NCI-H748 treated with DMSO at 0.1 percent for 48 hours (cell line): Measurements from ENCODE around the gene PCCA.
"Not testable (repeated sequence)": the region's sequence is repeated elsewhere in the genome, so short reads cannot be mapped to it uniquely, and the experiment has no call there.

ENCODE experiments used
- DNase-seq: peaks from one replicate; lab custom pipeline; 2025; lab: John Stamatoyannopoulos, UW

Gene PCCA

GRCh38 chr13:100098445-100099116 lies 9.7 kb downstream of the PCCA start:
- DNase-seq: no peak

DNA sequence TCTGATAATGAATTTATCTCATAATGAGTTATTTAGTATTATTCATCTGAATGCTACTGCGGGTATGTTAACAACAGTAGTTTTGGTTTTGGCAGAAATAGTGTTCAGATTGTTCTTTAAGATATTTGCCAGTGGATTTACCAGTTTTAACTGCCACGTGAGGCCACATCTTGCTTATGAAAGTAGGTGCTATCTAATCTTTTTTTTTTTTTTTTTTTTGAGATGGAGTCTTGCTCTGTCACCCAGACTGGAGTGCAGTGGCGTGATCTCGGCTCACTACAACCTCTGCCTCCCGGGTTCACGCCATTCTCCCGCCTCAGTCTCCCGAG lies 10.2 kb downstream of the PCCA start:
- not testable (repeated sequence) for DNase-seq

DNA sequence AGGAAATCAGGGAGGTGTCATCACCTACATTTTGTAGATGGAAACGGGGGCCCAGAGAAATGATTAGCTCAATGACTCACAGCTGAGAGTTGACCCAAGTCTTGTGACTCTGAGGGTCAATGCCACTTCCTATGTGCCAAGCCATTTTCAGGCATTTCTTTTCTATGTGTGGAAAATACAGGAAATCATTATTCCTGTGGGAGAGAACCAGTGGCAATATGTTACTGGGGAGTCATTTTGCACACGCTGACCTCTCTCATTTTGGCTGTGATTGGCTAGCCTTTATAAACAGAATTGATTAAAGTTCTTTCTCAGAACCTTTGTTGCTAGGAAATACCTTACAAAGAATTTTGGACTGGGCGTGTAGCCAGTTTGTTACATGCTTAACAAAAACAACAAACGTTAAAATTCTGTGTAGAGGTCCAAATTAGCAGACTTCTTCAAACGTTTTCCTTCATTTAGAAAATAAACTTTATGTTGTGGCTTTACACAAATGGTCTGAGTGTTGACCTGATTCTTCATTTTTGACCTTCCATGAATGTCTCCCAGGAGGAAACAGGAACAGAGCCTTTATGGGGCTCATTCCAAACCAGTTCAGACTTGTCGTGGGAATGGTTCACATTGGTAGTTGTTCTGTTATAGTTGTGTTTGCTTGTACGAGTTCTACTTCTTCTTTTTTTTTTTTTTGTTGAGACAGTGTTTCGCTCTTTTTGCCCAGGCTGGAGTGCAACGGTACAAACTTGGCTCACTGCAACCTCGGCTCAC lies 11.4 kb downstream of the PCCA start:
- no peak for DNase-seq

- DNase-seq: no peak
Observed at GRCh38 chr13:100102042-100102441, 13.1 kb downstream of the PCCA start.

DNA sequence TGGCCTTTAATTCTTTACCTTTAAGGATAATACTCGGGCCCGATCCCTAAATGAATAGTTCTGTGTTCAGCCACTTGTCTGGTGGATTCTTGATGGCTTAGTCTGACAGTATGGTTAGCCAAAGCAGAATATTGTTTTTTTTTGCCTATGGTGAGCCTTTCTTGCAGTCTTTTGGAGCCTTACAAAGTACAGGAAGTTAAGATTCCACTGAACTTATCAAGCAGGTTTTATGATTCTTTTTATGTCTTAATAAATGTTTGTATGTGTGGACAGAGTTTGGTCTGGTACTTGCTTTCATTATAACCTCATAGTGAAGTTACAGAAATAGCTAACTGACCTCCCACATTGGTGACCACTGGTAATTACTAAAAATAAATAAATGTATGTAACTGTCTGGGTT lies 17.1 kb downstream of the PCCA start:
- no peak for DNase-seq

- no peak for DNase-seq
Observed at GRCh38 chr13:100106705-100107104, 17.8 kb downstream of the PCCA start.

DNA sequence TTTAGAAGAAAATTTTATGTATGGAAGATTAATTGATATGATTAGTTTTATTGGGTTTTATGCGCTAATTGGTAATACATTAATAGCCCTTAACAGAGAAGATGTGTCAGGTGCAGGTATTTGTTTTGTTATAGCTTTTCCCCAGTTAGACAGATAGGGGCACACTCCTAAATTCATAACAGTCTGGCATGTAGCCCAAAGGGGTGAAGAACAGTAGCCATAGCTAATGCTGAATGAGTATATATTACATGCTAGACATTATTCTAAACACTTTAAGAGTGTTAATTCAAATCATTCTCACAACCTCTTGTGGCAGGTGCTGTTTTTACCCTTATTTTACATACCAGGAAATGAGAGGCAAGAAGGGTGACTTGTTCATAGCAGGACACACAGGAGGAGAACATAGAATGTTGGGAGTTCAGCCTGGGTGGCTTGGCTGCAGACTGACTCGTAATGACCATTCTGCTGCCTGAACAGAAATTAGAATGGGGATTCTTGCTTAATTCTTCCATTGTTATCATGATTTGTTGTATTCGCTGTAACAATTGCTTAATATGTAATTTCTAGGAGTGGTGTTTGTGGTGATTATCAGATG lies 20.1 kb downstream of the PCCA start:
- DNase-seq: no peak

- no peak for DNase-seq
Observed at GRCh38 chr13:100110269-100110668, 21.4 kb downstream of the PCCA start.

GRCh38 chr13:100112186-100112838 lies 23.4 kb downstream of the PCCA start:
- DNase-seq: no peak

DNA sequence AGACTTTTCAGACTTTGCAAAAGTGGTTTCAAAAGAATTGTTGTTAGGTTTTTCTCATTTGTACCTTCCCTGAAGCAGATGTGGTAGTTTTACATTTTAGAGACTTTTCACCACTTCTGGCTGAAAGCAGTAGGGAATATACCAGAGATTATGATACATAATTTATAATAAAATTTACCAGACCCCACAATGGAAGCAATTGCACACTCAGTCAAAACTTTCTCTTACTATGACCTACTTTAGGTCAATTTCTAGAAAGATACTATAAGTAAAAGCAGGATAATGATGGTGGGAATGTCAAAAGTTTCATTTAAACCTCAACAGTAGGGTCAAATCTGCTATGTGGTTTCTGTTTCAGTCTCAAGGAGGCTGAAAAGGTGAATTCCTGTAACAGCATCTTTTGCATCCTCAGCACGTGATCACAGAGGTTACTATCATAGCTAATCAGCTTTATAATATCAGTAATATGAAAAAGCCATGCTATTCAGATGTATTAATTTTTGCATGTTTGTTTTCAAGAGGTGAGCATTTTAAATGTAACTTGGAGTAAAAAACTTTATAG lies 26.9 kb downstream of the PCCA start:
- DNase-seq: no peak

DNA sequence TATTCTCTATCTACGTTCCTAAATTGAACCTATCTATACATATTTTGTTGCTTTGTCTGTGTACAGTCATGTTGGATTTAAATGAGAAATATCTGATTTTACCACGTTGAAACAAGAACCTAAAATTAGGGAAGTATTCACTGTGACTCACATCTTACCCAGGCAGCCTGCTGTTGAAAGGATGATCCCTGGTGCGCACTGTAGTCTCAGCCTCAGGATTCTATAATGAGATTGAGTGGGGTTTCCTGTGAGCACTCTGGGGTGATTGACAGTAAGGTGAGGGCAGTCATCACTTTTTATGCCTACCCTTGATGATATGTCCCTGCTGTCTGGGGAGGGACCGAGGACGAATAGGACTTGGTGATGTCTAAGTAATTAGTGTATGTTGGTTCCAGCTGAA lies 35.4 kb downstream of the PCCA start:
- peak; percentile 57 for DNase-seq

- no peak for DNase-seq
Observed at GRCh38 chr13:100125946-100126345, 37.1 kb downstream of the PCCA start.

- DNase-seq: no peak
Observed at GRCh38 chr13:100128373-100128772, 39.5 kb downstream of the PCCA start.

- no peak for DNase-seq
Observed at GRCh38 chr13:100128838-100129237, 39.9 kb downstream of the PCCA start.

DNA sequence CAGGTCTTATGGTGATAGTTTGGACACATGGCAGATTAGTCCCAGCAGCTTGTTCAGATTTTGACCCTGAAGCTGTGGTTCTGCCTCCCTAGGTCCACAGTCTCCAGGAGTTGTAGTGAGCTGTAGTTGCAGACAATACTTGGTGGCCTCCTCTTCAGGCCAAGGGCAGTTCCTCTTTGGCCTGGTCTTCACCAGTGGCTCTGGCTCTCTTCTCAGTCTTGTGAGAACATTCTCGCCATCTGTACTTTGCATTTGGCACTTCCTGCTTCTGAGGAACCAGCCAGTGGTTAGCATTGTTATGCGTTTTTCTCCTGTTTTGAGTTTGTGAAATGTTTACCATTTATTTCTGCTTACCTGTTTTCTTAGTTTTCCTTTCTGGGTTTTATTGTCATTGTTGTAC lies 40.7 kb downstream of the PCCA start:
- no peak for DNase-seq

DNA sequence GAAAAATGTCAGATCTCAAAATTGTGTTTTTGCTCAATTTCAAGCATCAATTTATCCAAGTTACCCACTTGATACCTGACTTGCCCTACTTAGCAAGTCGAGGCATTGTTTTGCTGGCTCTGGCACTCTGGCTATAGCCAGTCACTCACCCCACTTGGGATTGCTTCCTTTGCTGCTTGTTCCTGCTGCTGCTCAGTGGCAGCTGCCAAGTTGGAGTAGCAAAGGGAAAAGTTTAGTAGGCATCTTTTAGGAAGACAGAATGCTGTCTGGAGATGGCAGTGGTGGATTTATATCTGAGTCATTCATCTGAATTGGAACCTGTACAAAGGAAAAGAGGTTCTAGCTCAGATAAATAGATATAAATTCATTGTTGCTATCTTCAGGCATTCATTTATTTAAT lies 41.2 kb downstream of the PCCA start:
- no peak for DNase-seq

DNA sequence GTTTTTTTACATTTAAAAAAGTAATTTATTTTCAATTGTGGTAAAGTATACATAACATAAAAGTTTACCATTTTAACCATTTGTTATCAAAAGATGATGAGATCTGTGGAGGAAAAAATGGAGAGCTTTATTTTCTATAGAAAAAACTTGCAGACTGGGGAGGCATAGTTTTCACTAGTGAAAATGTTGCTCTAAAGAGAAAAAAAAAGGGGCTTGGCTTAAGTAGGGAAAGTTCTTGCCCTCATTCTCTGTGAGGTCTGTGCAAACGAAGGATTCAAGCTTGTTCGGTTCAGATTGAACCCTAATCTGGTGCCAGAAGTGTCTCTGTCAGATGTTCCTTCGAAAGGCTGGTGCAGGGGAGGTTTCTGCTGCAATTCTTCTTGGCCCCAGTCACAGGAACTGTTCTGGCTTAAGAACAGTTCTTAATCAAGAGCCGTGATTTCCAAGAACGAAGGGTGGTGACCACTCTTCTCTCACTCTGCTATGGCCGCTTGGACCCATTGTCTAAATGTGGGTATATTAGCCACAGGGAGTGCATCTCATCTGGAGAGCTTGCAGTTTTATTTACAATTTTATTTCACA lies 42.1 kb downstream of the PCCA start:
- no peak for DNase-seq

DNA sequence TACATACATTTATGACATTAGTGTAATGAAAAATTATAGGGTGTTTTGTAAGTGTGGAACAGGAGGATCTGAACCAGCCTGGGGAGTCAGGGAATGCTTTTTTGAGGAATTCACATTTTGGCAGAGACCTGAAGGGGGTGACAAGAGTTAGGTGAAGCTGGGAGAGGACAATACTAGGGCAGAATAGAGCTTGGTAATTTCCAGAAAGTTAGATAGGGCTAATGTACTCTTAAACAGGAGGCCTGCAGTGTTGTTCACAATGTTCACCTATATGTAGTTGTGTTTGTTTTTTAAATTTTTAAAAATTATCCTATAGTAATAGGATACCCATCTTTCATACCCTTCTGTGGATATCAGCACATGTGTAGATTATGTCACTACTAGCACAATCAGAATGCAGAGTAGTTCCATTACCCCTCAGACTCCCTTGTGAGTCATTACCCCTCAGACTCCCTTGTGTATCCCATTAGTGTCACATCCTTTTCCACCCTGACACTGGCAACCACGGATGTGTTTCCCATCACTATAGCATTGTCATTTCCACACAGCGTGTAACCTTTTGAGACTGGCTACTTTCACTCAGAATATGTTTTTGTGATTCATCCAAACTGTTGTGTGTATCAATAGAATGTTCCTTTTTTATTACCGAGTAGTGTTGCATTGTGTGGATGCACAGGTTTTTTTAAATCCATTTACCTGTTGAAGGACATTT lies 43.1 kb downstream of the PCCA start:
- DNase-seq: no peak

DNA sequence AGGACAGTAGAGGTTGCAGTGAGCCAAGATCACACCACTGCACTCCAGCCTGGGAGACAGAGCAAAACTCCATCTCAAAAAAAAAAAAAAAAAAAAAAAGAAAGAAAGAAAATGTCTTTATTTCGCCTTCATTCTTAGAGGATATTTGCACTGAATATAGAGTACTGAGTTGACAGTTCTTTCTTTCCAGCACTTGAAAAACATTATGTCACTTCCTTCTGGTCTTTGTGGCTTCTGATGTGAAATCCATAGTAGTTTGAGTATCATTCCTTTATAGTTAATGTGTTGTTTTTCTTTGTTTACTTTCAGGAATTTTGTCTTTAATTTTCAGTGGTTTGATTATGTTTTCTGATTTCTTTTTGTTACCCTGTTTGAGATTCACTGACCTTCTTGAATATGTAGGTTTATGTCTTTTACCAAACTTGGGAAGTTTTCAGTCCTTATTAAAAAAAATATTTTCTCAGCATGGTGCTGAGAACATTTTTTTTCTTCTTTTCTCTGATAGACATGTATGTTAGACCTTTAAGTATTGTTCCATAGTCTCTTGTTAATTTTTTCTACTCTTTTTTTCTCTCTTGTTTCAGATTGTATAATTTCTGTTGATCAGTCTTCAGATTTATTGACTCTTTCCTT lies 50.1 kb downstream of the PCCA start:
- DNase-seq: no peak

DNA sequence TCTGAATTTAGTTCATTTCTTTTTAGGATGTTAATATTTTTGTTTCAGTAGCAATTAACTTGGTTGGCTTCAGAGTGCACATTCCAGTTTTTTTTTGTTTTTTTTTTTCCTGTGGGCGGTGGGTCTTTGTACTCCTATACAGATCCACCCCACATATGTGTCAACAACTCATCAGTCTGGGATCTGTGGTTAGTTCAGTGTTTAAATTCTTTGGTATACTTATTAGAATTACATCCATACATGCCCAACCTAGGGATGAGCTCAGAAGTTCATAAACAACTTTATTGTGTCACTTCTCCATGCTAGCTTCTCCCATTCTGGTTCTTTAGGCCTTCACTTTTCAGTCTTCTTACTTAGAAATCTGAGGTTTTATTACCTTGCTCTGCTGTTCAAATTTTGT lies 50.9 kb downstream of the PCCA start:
- DNase-seq: no peak

GRCh38 chr13:100140441-100140840 lies 51.5 kb downstream of the PCCA start:
- DNase-seq: no peak
